Measurements from ENCODE around the gene CR1. TPM values are rescaled to one million over a fixed set of nuclear protein-coding genes. Genes with fewer than 3 reads are reported as not detected.
A peak's percentile ranks its signal among the peaks of the same experiment; 100 is the strongest.

The CR1 gene
- total and polyA plus RNA-seq, 9 of the 15 experiments (the other 6 are each of a cell fraction or from before 2014, with no cell fraction given): 0.07 to 0.47 (median 0.18) TPM

- TF ChIP-seq MEF2D (tag; conservative IDR thresholded peaks at IDR 0.05; ENCODE audit: low read depth) (no peak), MTA2 (IDR thresholded peaks at IDR 0.05; ENCODE audit: low read depth) (peak; percentile 33; the same call in 1 of the 2 replicates), ZNF75A (CRISPR knock-in tag; IDR thresholded peaks at IDR 0.05) (no peak), PATZ1 (CRISPR knock-in tag; IDR thresholded peaks at IDR 0.05; ENCODE audit: borderline replicate concordance) (no peak), ZNF76 (CRISPR knock-in tag; IDR thresholded peaks at IDR 0.05; ENCODE audit: borderline replicate concordance) (no peak), FOXO4 (CRISPR knock-in tag; IDR thresholded peaks at IDR 0.05) (no peak), CCAR2 (IDR thresholded peaks at IDR 0.05; ENCODE audit: low read depth, low read length) (no peak), PTBP1 (IDR thresholded peaks at IDR 0.05; ENCODE audit: low read depth, low read length) (no peak), NFIC (IDR thresholded peaks at IDR 0.05) (no peak), NFE2L1 (tag; IDR thresholded peaks at IDR 0.05; ENCODE audit: borderline replicate concordance, low read depth) (no peak), SMC3 (conservative IDR thresholded peaks at IDR 0.05; ENCODE audit: insufficient read depth, low read depth, low read length) (peak; percentile 40; the same call in 1 of the 2 replicates), POU5F1 (IDR thresholded peaks at IDR 0.05; ENCODE audit: borderline replicate concordance, low read depth, low read length, partially characterized antibody) (no peak), RFX7 (CRISPR knock-in tag; IDR thresholded peaks at IDR 0.05) (no peak)
- TF ChIP-seq, protein P1, sequence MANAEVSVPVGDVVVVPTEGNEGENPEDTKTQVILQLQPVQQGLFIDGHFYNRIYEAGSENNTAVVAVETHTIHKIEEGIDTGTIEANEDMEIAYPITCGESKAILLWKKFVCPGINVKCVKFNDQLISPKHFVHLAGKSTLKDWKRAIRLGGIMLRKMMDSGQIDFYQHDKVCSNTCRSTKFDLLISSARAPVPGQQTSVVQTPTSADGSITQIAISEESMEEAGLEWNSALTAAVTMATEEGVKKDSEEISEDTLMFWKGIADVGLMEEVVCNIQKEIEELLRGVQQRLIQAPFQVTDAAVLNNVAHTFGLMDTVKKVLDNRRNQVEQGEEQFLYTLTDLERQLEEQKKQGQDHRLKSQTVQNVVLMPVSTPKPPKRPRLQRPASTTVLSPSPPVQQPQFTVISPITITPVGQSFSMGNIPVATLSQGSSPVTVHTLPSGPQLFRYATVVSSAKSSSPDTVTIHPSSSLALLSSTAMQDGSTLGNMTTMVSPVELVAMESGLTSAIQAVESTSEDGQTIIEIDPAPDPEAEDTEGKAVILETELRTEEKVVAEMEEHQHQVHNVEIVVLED (CRISPR knock-in tag; IDR thresholded peaks at IDR 0.05): no peak
- TF ChIP-seq, protein P2, sequence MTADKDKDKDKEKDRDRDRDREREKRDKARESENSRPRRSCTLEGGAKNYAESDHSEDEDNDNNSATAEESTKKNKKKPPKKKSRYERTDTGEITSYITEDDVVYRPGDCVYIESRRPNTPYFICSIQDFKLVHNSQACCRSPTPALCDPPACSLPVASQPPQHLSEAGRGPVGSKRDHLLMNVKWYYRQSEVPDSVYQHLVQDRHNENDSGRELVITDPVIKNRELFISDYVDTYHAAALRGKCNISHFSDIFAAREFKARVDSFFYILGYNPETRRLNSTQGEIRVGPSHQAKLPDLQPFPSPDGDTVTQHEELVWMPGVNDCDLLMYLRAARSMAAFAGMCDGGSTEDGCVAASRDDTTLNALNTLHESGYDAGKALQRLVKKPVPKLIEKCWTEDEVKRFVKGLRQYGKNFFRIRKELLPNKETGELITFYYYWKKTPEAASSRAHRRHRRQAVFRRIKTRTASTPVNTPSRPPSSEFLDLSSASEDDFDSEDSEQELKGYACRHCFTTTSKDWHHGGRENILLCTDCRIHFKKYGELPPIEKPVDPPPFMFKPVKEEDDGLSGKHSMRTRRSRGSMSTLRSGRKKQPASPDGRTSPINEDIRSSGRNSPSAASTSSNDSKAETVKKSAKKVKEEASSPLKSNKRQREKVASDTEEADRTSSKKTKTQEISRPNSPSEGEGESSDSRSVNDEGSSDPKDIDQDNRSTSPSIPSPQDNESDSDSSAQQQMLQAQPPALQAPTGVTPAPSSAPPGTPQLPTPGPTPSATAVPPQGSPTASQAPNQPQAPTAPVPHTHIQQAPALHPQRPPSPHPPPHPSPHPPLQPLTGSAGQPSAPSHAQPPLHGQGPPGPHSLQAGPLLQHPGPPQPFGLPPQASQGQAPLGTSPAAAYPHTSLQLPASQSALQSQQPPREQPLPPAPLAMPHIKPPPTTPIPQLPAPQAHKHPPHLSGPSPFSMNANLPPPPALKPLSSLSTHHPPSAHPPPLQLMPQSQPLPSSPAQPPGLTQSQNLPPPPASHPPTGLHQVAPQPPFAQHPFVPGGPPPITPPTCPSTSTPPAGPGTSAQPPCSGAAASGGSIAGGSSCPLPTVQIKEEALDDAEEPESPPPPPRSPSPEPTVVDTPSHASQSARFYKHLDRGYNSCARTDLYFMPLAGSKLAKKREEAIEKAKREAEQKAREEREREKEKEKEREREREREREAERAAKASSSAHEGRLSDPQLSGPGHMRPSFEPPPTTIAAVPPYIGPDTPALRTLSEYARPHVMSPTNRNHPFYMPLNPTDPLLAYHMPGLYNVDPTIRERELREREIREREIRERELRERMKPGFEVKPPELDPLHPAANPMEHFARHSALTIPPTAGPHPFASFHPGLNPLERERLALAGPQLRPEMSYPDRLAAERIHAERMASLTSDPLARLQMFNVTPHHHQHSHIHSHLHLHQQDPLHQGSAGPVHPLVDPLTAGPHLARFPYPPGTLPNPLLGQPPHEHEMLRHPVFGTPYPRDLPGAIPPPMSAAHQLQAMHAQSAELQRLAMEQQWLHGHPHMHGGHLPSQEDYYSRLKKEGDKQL (CRISPR knock-in tag; IDR thresholded peaks at IDR 0.05; ENCODE audit: borderline replicate concordance): no peak
These were observed 69.8 kb downstream of the CR1 start (continued) for GRCh38 chr1:207565546-207566468.
